HepG2 (cell line): ENCODE results near the gene ELMOD3. TPM values are rescaled to one million over a fixed set of nuclear protein-coding genes. Genes with fewer than 3 reads are reported as not detected.

ENCODE experiments used
- E2F2 ChIP-seq: sonication (generic); formaldehyde crosslinking; IDR thresholded peaks from 2 replicates; pipeline ENCODE4 v1.4.0; 2020; ENCODE audit warnings: missing genetic modification reagents, borderline replicate concordance
- EP300 ChIP-seq, 3 experiments: sonication (generic) in 1 of 3; formaldehyde crosslinking in 1 of 3; IDR thresholded peaks; 2 replicates each; pipeline versions ENCODE4 v1.5.1 to v1.6.1; 2011 to 2020; ENCODE audit warnings: low read depth in 2 of 3, low read length in 2 of 3, borderline replicate concordance in 1 of 3, improper control_type of control experiment in 1 of 3, mild to moderate bottlenecking in 1 of 3, missing genetic modification reagents in 1 of 3, moderate library complexity in 1 of 3
- JUN ChIP-seq: sonication (generic); formaldehyde crosslinking; IDR thresholded peaks from 2 replicates; pipeline ENCODE4 v1.4.0; 2020; ENCODE audit warnings: mild to moderate bottlenecking, missing genetic modification reagents
- KLF15 ChIP-seq: sonication (generic); formaldehyde crosslinking; IDR thresholded peaks from 2 replicates; pipeline ENCODE4 v1.8.1; 2023; ENCODE audit warnings: borderline replicate concordance, mild to moderate bottlenecking, inconsistent platforms, missing genetic modification reagents, mixed read lengths
- LCORL ChIP-seq, 2 experiments: fragments of 450-650 bp in 1 of 2; sonication (generic) in 1 of 2; formaldehyde crosslinking in 1 of 2; IDR thresholded peaks; 2 replicates each; pipeline versions ENCODE4 v1.5.0 to v1.6.1; 2017 to 2020; ENCODE audit warnings: antibody characterized with exemption in 1 of 2, missing genetic modification reagents in 1 of 2
- NFE2 ChIP-seq: sonication (generic); formaldehyde crosslinking; IDR thresholded peaks from 2 replicates; pipeline ENCODE4 v1.4.0; 2020; ENCODE audit warnings: missing genetic modification reagents
- PHF8 ChIP-seq: sonication (generic); formaldehyde crosslinking; IDR thresholded peaks from 2 replicates; pipeline ENCODE4 v1.5.0; 2020; ENCODE audit warnings: missing genetic modification reagents
- POLR2AphosphoS5 ChIP-seq: IDR thresholded peaks from 2 replicates; pipeline ENCODE4 v1.6.1; 2012; ENCODE audit warnings: low read depth, low read length
- RFX5 ChIP-seq: IDR thresholded peaks from 2 replicates; pipeline ENCODE4 v1.6.1; 2011; ENCODE audit warnings: low read depth, low read length, improper control_type of control experiment
- SNAPC2 ChIP-seq: sonication (generic); formaldehyde crosslinking; IDR thresholded peaks from 2 replicates; pipeline ENCODE4 v1.8.1; 2022; ENCODE audit warnings: mild to moderate bottlenecking, missing genetic modification reagents
- TCF7L2 ChIP-seq: IDR thresholded peaks from 2 replicates; pipeline ENCODE4 v1.6.1; 2011; ENCODE audit warnings: mild to moderate bottlenecking, low read depth, low read length, moderate library complexity
- TOPORS ChIP-seq: sonication (generic); formaldehyde crosslinking; IDR thresholded peaks from 2 replicates; pipeline ENCODE4 v1.8.0; 2023; ENCODE audit warnings: mild to moderate bottlenecking, missing genetic modification reagents
- YY1 ChIP-seq: IDR thresholded peaks from 2 replicates; pipeline ENCODE4 v1.6.1; 2011; ENCODE audit warnings: low read length, low read depth, moderate library complexity, mild to moderate bottlenecking; ENCODE audit not compliant: insufficient read depth, insufficient replicate concordance
- ZBTB46 ChIP-seq: sonication (generic); formaldehyde crosslinking; IDR thresholded peaks from 2 replicates; pipeline ENCODE4 v1.4.0; 2020; ENCODE audit warnings: mild to moderate bottlenecking, missing genetic modification reagents, borderline replicate concordance
- ZKSCAN8 ChIP-seq: IDR thresholded peaks from 2 replicates; pipeline ENCODE4 v1.6.1; 2016; ENCODE audit warnings: borderline replicate concordance, missing genetic modification reagents, missing compliant biosample characterization
- ZNF143 ChIP-seq: sonication (generic); formaldehyde crosslinking; IDR thresholded peaks from 2 replicates; pipeline ENCODE4 v1.4.0; 2020; ENCODE audit warnings: missing genetic modification reagents
- ZNF224 ChIP-seq: sonication (generic); formaldehyde crosslinking; IDR thresholded peaks from 2 replicates; pipeline ENCODE4 v1.5.0; 2020; ENCODE audit warnings: mild to moderate bottlenecking, missing genetic modification reagents
- ZNF343 ChIP-seq: sonication (generic); formaldehyde crosslinking; IDR thresholded peaks from 2 replicates; pipeline ENCODE4 v1.4.0; 2020; ENCODE audit warnings: mild to moderate bottlenecking, missing genetic modification reagents
- ZNF510 ChIP-seq: sonication (generic); formaldehyde crosslinking; IDR thresholded peaks from 2 replicates; pipeline ENCODE4 v1.4.0; 2020; ENCODE audit warnings: low read depth, mild to moderate bottlenecking, missing genetic modification reagents
- ZNF615 ChIP-seq: sonication (generic); formaldehyde crosslinking; IDR thresholded peaks from 2 replicates; pipeline ENCODE4 v1.5.0; 2020; ENCODE audit warnings: mild to moderate bottlenecking, missing genetic modification reagents, borderline replicate concordance
- ZNF773 ChIP-seq: sonication (generic); formaldehyde crosslinking; IDR thresholded peaks from 2 replicates; pipeline ENCODE4 v1.4.0; 2020; ENCODE audit warnings: missing genetic modification reagents, borderline replicate concordance
- ZNF775 ChIP-seq: sonication (generic); formaldehyde crosslinking; IDR thresholded peaks from 2 replicates; pipeline ENCODE4 v1.4.0; 2020; ENCODE audit warnings: missing genetic modification reagents, mild to moderate bottlenecking, moderate library complexity, borderline replicate concordance
- ZNF790 ChIP-seq: sonication (generic); formaldehyde crosslinking; IDR thresholded peaks from 2 replicates; pipeline ENCODE4 v1.8.0; 2022; ENCODE audit warnings: missing genetic modification reagents, mild to moderate bottlenecking, borderline replicate concordance
- ZNF816 ChIP-seq: sonication (generic); formaldehyde crosslinking; IDR thresholded peaks from 2 replicates; pipeline ENCODE4 v1.8.0; 2022; ENCODE audit warnings: missing genetic modification reagents, mild to moderate bottlenecking, borderline replicate concordance
- polyA plus RNA-seq, 8 experiments: library from polyadenylated mRNA; depleted of rRNA in 3 of 8; stranded (reverse) in 7 of 8; unstranded in 1 of 8; fragments of >200 nt; fragmentation: Illumina TruSeq in 4 of 8; extraction: Trizol in 4 of 8; gene quantifications; 2 replicates each; pipeline versions ENCODE4 v1.2.1 to v1.2.3, GENCODE V29; 2011 to 2016; ENCODE audit warnings: low read depth in 4 of 8, missing spikeins in 1 of 8, mixed read lengths in 1 of 8; ENCODE audit not compliant: insufficient read depth in 1 of 8
- total RNA-seq, 5 experiments: library from RNA; depleted of rRNA; stranded (reverse); fragments of >200 nt; fragmentation: Illumina TruSeq; extraction: Trizol; gene quantifications; 2 replicates each; pipeline ENCODE4 v1.2.3, GENCODE V29; 2016; ENCODE audit warnings: low read depth in 1 of 5
- TF ChIP-seq, protein P1 (sequence below): sonication (generic); formaldehyde crosslinking; IDR thresholded peaks from 2 replicates; pipeline ENCODE4 v1.5.1; 2020; ENCODE audit warnings: mild to moderate bottlenecking, missing genetic modification reagents, borderline replicate concordance

ELMOD3 gene
- total and polyA plus RNA-seq, 2 of the 13 experiments (the other 11 are each of a cell fraction or from before 2014, with no cell fraction given), result 13.3 to 19.5 TPM

DNA sequence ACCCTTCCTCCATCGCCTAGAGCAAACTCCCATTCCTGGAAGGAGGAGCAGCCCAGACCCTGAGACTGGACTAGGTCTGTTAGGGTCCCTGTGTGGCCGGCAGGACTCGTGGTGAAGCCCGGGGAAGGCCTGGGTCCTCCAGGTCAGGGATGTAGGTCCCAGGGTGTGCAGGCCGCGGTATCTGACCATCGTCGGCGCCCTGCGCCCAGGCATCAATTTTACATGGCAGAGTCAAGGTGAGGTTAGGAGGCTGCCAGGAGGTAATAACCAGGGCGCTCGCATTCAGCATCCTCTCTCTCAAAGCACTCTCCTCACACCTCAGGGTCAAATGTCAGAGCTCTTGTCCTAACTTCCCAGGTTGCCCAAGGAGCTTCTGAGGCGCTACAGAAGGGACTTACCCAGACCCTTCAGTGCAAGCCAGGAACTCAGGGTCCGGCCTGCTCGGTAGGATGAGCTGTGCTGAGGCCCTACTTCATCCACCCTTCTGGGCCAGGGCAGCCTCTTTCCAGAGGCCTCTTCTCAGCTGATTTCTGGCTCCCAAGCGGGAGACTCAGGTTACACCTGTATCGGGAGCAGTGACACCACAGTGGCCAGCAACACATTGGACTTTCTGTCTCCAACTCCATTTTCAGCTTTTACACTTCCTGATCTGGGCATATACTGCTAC lies 64.6 kb downstream of the ELMOD3 start (continued):
- no peak for TF ChIP-seq ZNF775 (CRISPR knock-in tag)
- no peak for TF ChIP-seq RFX5
- TF ChIP-seq ZKSCAN8, result no peak
- no peak for TF ChIP-seq ZNF816 (CRISPR knock-in tag)
- no peak for TF ChIP-seq ZNF510
- TF ChIP-seq ZNF790 (CRISPR knock-in tag), result peak; percentile 86; the same call in 1 of the 2 replicates
- no peak for TF ChIP-seq SNAPC2 (CRISPR knock-in tag)
- TF ChIP-seq ZNF615 (CRISPR knock-in tag), result 0 out of 2 replicates have a peak, but pooled peaks have one; percentile 80
- TF ChIP-seq PHF8 (CRISPR knock-in tag), result no peak
- TF ChIP-seq E2F2, result 0 out of 2 replicates have a peak, but pooled peaks have one; percentile 50
- no peak for TF ChIP-seq ZNF143 (CRISPR knock-in tag)
- TF ChIP-seq JUN (CRISPR knock-in tag), result no peak
- TF ChIP-seq EP300 (IDR thresholded peaks at IDR 0.05; ENCODE audit: low read depth in 2 of 2, low read length in 2 of 2), result no peak
- TF ChIP-seq EP300 (CRISPR knock-in tag; IDR thresholded peaks at IDR 0.05; ENCODE audit: borderline replicate concordance), result no peak
- TF ChIP-seq KLF15, result no peak; the same call in 1 of the 2 replicates
- 0 out of 2 replicates have a peak, but pooled peaks have one; percentile 24 for TF ChIP-seq ZNF343 (CRISPR knock-in tag)
- TF ChIP-seq LCORL (IDR thresholded peaks at IDR 0.05), result no peak
- peak; percentile 5; the same call in 1 of the 2 replicates for TF ChIP-seq LCORL (CRISPR knock-in tag; IDR thresholded peaks at IDR 0.05)
- no peak for TF ChIP-seq TCF7L2
- TF ChIP-seq ZNF224 (CRISPR knock-in tag), result no peak
- peak; percentile 19; the same call in 1 of the 2 replicates for TF ChIP-seq ZNF773
- TF ChIP-seq, protein P1, sequence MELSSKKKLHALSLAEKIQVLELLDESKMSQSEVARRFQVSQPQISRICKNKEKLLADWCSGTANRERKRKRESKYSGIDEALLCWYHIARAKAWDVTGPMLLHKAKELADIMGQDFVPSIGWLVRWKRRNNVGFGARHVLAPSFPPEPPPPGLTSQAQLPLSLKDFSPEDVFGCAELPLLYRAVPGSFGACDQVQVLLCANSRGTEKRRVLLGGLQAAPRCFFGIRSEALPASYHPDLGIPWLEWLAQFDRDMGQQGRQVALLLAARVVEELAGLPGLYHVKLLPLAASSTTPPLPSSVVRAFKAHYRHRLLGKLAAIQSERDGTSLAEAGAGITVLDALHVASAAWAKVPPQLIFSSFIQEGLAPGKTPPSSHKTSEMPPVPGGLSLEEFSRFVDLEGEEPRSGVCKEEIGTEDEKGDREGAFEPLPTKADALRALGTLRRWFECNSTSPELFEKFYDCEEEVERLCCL (CRISPR knock-in tag), result no peak; the same call in 1 of the 2 replicates
- peak; percentile 11; the same call in 1 of the 2 replicates for TF ChIP-seq TOPORS (CRISPR knock-in tag)
- TF ChIP-seq ZBTB46 (CRISPR knock-in tag), result no peak
- no peak for TF ChIP-seq NFE2 (CRISPR knock-in tag)
- TF ChIP-seq YY1, result no peak
- TF ChIP-seq POLR2AphosphoS5, result peak; percentile 16; the same call in 1 of the 2 replicates
